GM12891 (cell line): Measurements from ENCODE around the gene F11R.

ENCODE experiments used
- POLR2A ChIP-seq: IDR thresholded peaks from 2 replicates; pipeline ENCODE4 v1.6.1; 2011; ENCODE audit warnings: low read depth, low read length, control low read depth
- POLR2AphosphoS5 ChIP-seq: IDR thresholded peaks from 2 replicates; pipeline ENCODE4 v1.6.1; 2011; ENCODE audit warnings: low read depth, low read length, control low read depth
- SPI1 ChIP-seq: IDR thresholded peaks from 2 replicates; pipeline ENCODE4 v1.6.1; 2011; ENCODE audit warnings: low read depth, low read length, control low read depth
- TAF1 ChIP-seq: IDR thresholded peaks from 2 replicates; pipeline ENCODE4 v1.6.1; 2011; ENCODE audit warnings: low read depth, low read length, control low read depth

GRCh38 chr1:161033751-161034150, 12.8 kb upstream of the F11R start:
- TF ChIP-seq TAF1: no peak
- no peak for TF ChIP-seq POLR2A
- no peak for TF ChIP-seq SPI1
- no peak for TF ChIP-seq POLR2AphosphoS5
